ENCODE data around the gene ZMYM2.

ZMYM2 gene

DNA sequence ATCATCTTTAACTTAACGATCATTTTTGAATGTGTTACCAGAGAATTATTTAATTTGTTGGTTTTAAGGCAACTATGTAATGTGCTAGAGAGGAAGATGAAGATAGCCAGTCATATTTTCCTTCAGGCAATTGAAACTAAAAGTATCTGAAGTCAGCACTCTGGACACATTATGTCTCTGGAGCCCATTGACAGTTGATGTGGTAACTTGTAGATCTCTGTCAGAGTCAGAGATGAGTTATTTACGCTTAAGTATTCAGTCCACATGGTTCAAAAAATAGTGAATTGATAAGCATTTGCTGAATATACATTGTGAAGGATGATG lies 2.1 kb downstream of the ZMYM2 start:
- Histone ChIP-seq H3K27me3 (ENCODE audit: low read depth, low read length) (no peaks in the 10 kb centered on the region), H4K20me1 (ENCODE audit: insufficient read depth, low read length) (peaks cover 44% of the 10 kb centered on the region), H3K4me2 (ENCODE audit: low read length) (peak overlapping the region; percentile 98), H3K9ac (ENCODE audit: low read length) (peak overlapping the region; percentile 7), H3K79me2 (ENCODE audit: low read length) (peaks cover 67% of the 10 kb centered on the region), H3K27ac (ENCODE audit: low read length) (no peak overlapping the region), H2AFZ (ENCODE audit: low read depth, low read length) (no peak overlapping the region), H3K9me3 (ENCODE audit: insufficient read depth, low read length) (no peaks in the 10 kb centered on the region), H3K4me1 (ENCODE audit: low read length) (peaks cover 25% of the 10 kb centered on the region), H3K36me3 (replicated peaks; ENCODE audit: low read depth, low read length) (peaks cover 38% of the 10 kb centered on the region), H3K4me3 (ENCODE audit: low read length) (peak overlapping the region; percentile 88)
- TF ChIP-seq, protein P1, sequence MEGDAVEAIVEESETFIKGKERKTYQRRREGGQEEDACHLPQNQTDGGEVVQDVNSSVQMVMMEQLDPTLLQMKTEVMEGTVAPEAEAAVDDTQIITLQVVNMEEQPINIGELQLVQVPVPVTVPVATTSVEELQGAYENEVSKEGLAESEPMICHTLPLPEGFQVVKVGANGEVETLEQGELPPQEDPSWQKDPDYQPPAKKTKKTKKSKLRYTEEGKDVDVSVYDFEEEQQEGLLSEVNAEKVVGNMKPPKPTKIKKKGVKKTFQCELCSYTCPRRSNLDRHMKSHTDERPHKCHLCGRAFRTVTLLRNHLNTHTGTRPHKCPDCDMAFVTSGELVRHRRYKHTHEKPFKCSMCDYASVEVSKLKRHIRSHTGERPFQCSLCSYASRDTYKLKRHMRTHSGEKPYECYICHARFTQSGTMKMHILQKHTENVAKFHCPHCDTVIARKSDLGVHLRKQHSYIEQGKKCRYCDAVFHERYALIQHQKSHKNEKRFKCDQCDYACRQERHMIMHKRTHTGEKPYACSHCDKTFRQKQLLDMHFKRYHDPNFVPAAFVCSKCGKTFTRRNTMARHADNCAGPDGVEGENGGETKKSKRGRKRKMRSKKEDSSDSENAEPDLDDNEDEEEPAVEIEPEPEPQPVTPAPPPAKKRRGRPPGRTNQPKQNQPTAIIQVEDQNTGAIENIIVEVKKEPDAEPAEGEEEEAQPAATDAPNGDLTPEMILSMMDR (IDR thresholded peaks at IDR 0.05; ENCODE audit: low read depth, low read length) = no peak
- TF ChIP-seq EZH2phosphoT487 (IDR thresholded peaks at IDR 0.05; ENCODE audit: low read depth) = no peak

DNA sequence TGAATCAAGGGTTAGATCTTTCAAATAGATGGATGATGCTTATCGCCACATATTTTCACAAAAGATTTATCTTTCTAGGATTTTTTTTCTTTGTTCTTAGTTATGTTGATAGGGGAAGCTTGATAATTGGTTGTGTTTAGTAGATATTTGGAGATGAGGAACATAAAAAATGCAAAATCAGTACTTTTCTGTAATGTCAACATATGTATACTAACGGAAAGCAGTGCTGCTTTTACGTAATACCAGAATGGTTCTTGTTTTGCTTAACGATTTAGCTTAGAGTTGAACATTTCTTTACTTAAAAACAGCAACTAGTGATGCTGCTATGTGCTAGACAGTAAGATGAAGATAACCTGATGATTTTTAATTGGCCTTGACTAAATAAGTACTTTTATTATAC lies 3.0 kb downstream of the ZMYM2 start:
- peaks cover 25% of the 10 kb centered on the region for H3K4me1 ChIP-seq (ENCODE audit: low read length)
- H3K9ac ChIP-seq (ENCODE audit: low read length) = no peak overlapping the region
- H3K4me2 ChIP-seq (ENCODE audit: low read length) = peak overlapping the region; percentile 98; the same call in 1 of the 2 replicates
- no peaks in the 10 kb centered on the region for H3K9me3 ChIP-seq (ENCODE audit: insufficient read depth, low read length)
- no peaks in the 10 kb centered on the region for H3K27me3 ChIP-seq (ENCODE audit: low read depth, low read length)
- TF ChIP-seq, protein P1 (IDR thresholded peaks at IDR 0.05; ENCODE audit: low read depth, low read length) = no peak
- TF ChIP-seq EZH2phosphoT487 (IDR thresholded peaks at IDR 0.05; ENCODE audit: low read depth) = no peak
- H3K79me2 ChIP-seq (ENCODE audit: low read length) = peaks cover 75% of the 10 kb centered on the region
- peaks cover 38% of the 10 kb centered on the region for H3K36me3 ChIP-seq (replicated peaks; ENCODE audit: low read depth, low read length)
- H2AFZ ChIP-seq (ENCODE audit: low read depth, low read length) = no peak overlapping the region
- H3K4me3 ChIP-seq (ENCODE audit: low read length) = no peak overlapping the region
- no peak overlapping the region for H3K27ac ChIP-seq (ENCODE audit: low read length)
- H4K20me1 ChIP-seq (ENCODE audit: insufficient read depth, low read length) = peaks cover 44% of the 10 kb centered on the region

DNA sequence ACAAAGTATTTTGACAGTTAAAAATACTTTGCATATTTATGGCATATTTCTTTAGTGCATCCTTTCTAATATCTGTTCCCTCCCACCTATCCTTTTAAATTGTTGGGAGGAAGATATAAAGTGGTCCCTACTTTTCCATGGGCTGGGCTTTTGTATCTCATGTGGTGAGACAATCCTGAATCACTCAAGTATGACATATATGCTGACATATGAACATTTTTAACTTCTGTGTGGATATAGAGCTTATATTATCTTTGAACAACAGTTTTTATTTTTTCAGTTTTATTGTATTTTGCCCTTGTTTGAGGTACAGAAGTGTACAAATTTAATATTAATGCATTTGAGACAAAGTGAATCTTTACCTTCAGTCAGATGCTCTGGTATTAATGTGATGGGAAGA lies 3.4 kb downstream of the ZMYM2 start:
- Histone ChIP-seq H3K4me3 (ENCODE audit: low read length) (no peak overlapping the region), H3K9me3 (ENCODE audit: insufficient read depth, low read length) (no peaks in the 10 kb centered on the region), H3K27ac (ENCODE audit: low read length) (no peak overlapping the region), H3K79me2 (ENCODE audit: low read length) (peaks cover 79% of the 10 kb centered on the region), H4K20me1 (ENCODE audit: insufficient read depth, low read length) (peaks cover 48% of the 10 kb centered on the region), H3K36me3 (replicated peaks; ENCODE audit: low read depth, low read length) (peaks cover 42% of the 10 kb centered on the region), H3K27me3 (ENCODE audit: low read depth, low read length) (no peaks in the 10 kb centered on the region), H3K4me2 (ENCODE audit: low read length) (no peak overlapping the region), H3K9ac (ENCODE audit: low read length) (no peak overlapping the region), H3K4me1 (ENCODE audit: low read length) (peaks cover 21% of the 10 kb centered on the region), H2AFZ (ENCODE audit: low read depth, low read length) (no peak overlapping the region)
- no peak for TF ChIP-seq EZH2phosphoT487 (IDR thresholded peaks at IDR 0.05; ENCODE audit: low read depth)
- TF ChIP-seq, protein P1 (IDR thresholded peaks at IDR 0.05; ENCODE audit: low read depth, low read length) = no peak

DNA sequence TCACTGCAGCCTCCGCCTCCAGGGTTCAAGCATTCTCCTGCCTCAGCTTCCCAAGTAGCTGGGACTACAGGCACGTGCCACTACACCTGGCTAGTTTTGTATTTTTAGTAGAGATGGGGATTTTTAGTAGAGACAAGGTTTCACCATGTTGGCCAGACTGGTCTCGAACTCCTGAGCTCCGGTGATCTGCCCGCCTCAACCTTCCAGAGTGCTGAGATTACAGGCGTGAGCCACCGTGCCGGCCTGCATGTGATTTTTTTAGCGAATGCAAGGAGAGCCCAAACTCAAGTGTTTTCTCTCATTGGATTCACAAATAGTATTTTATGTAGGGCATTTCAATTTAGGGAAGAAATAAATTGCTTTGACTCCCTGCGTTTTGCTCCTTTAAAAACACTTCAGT lies 4.4 kb downstream of the ZMYM2 start:
- no peak overlapping the region for H3K9ac ChIP-seq (ENCODE audit: low read length)
- peaks cover 89% of the 10 kb centered on the region for H3K79me2 ChIP-seq (ENCODE audit: low read length)
- H3K9me3 ChIP-seq (ENCODE audit: insufficient read depth, low read length) = no peaks in the 10 kb centered on the region
- no peak overlapping the region for H3K4me3 ChIP-seq (ENCODE audit: low read length)
- H2AFZ ChIP-seq (ENCODE audit: low read depth, low read length) = no peak overlapping the region
- H3K4me1 ChIP-seq (ENCODE audit: low read length) = peaks cover 18% of the 10 kb centered on the region
- H3K36me3 ChIP-seq (replicated peaks; ENCODE audit: low read depth, low read length) = peaks cover 52% of the 10 kb centered on the region
- H3K4me2 ChIP-seq (ENCODE audit: low read length) = no peak overlapping the region
- no peaks in the 10 kb centered on the region for H3K27me3 ChIP-seq (ENCODE audit: low read depth, low read length)
- H4K20me1 ChIP-seq (ENCODE audit: insufficient read depth, low read length) = peaks cover 57% of the 10 kb centered on the region
- TF ChIP-seq, protein P1 (IDR thresholded peaks at IDR 0.05; ENCODE audit: low read depth, low read length) = no peak
- no peak for TF ChIP-seq EZH2phosphoT487 (IDR thresholded peaks at IDR 0.05; ENCODE audit: low read depth)
- no peak overlapping the region for H3K27ac ChIP-seq (ENCODE audit: low read length)

Data from OCI-LY3 (cell line).